Measurements from ENCODE around the gene ZNF107. TPM values are rescaled to one million over a fixed set of nuclear protein-coding genes. Genes with fewer than 3 reads are reported as not detected.

Gene ZNF107
- total RNA-seq, 1 donor from 2014 or later, result 10.3 TPM

- no peak overlapping the region for H3K27ac Mint-ChIP-seq (ENCODE audit: unreplicated experiment)
- no peaks in the 10 kb centered on the region for H3K4me1 Mint-ChIP-seq (ENCODE audit: low read depth, unreplicated experiment)
- no peaks in the 10 kb centered on the region for H3K27me3 Mint-ChIP-seq (ENCODE audit: unreplicated experiment)
- H3K9me3 Mint-ChIP-seq (ENCODE audit: unreplicated experiment), result no peaks in the 10 kb centered on the region
- H3K36me3 Mint-ChIP-seq (ENCODE audit: unreplicated experiment), result no peaks in the 10 kb centered on the region
- DNase-seq, result no peak
- no peak overlapping the region for H3K4me3 Mint-ChIP-seq (ENCODE audit: unreplicated experiment)
- no peak for TF ChIP-seq CTCF (IDR thresholded peaks at IDR 0.05; ENCODE audit: partially characterized antibody, unreplicated experiment)
Measured at GRCh38 chr7:64744680-64745079, 78.7 kb downstream of the ZNF107 start.

GRCh38 chr7:64747802-64748201 is 81.9 kb downstream of the ZNF107 start:
- H3K9me3 Mint-ChIP-seq (ENCODE audit: unreplicated experiment), result peaks cover 2% of the 10 kb centered on the region
- H3K4me3 Mint-ChIP-seq (ENCODE audit: unreplicated experiment), result no peak overlapping the region
- no peak overlapping the region for H3K27ac Mint-ChIP-seq (ENCODE audit: unreplicated experiment)
- no peak for DNase-seq
- no peaks in the 10 kb centered on the region for H3K27me3 Mint-ChIP-seq (ENCODE audit: unreplicated experiment)
- TF ChIP-seq CTCF (IDR thresholded peaks at IDR 0.05; ENCODE audit: partially characterized antibody, unreplicated experiment), result no peak
- H3K36me3 Mint-ChIP-seq (ENCODE audit: unreplicated experiment), result no peaks in the 10 kb centered on the region
- H3K4me1 Mint-ChIP-seq (ENCODE audit: low read depth, unreplicated experiment), result no peaks in the 10 kb centered on the region

- no peaks in the 10 kb centered on the region for H3K4me1 Mint-ChIP-seq (ENCODE audit: low read depth, unreplicated experiment)
- H3K27ac Mint-ChIP-seq (ENCODE audit: unreplicated experiment), result no peak overlapping the region
- no peak for DNase-seq
- no peaks in the 10 kb centered on the region for H3K36me3 Mint-ChIP-seq (ENCODE audit: unreplicated experiment)
- H3K27me3 Mint-ChIP-seq (ENCODE audit: unreplicated experiment), result no peaks in the 10 kb centered on the region
- no peak overlapping the region for H3K4me3 Mint-ChIP-seq (ENCODE audit: unreplicated experiment)
- peaks cover 2% of the 10 kb centered on the region for H3K9me3 Mint-ChIP-seq (ENCODE audit: unreplicated experiment)
- no peak for TF ChIP-seq CTCF (IDR thresholded peaks at IDR 0.05; ENCODE audit: partially characterized antibody, unreplicated experiment)
Measured at GRCh38 chr7:64753032-64753431, 87.1 kb downstream of the ZNF107 start.

GRCh38 chr7:64755865-64756264 is 89.9 kb downstream of the ZNF107 start:
- no peak for TF ChIP-seq CTCF (IDR thresholded peaks at IDR 0.05; ENCODE audit: partially characterized antibody, unreplicated experiment)
- no peaks in the 10 kb centered on the region for H3K36me3 Mint-ChIP-seq (ENCODE audit: unreplicated experiment)
- no peak for DNase-seq
- peaks cover 2% of the 10 kb centered on the region for H3K9me3 Mint-ChIP-seq (ENCODE audit: unreplicated experiment)
- no peaks in the 10 kb centered on the region for H3K4me1 Mint-ChIP-seq (ENCODE audit: low read depth, unreplicated experiment)
- H3K4me3 Mint-ChIP-seq (ENCODE audit: unreplicated experiment), result no peak overlapping the region
- no peaks in the 10 kb centered on the region for H3K27me3 Mint-ChIP-seq (ENCODE audit: unreplicated experiment)
- no peak overlapping the region for H3K27ac Mint-ChIP-seq (ENCODE audit: unreplicated experiment)

- H3K4me1 Mint-ChIP-seq (ENCODE audit: low read depth, unreplicated experiment), result no peaks in the 10 kb centered on the region
- no peak overlapping the region for H3K4me3 Mint-ChIP-seq (ENCODE audit: unreplicated experiment)
- H3K36me3 Mint-ChIP-seq (ENCODE audit: unreplicated experiment), result no peaks in the 10 kb centered on the region
- H3K27me3 Mint-ChIP-seq (ENCODE audit: unreplicated experiment), result no peaks in the 10 kb centered on the region
- H3K27ac Mint-ChIP-seq (ENCODE audit: unreplicated experiment), result no peak overlapping the region
- no peaks in the 10 kb centered on the region for H3K9me3 Mint-ChIP-seq (ENCODE audit: unreplicated experiment)
- DNase-seq, result no peak
- TF ChIP-seq CTCF (IDR thresholded peaks at IDR 0.05; ENCODE audit: partially characterized antibody, unreplicated experiment), result no peak
Measured at GRCh38 chr7:64758151-64758550, 92.2 kb downstream of the ZNF107 start.

Small RNA genes within 50 kb of the gene (microRNA-seq; reads per million reads assigned to microRNA genes)
- gene MIR6839 (ENCODE audit: unreplicated experiment), result 0.69 reads per million

Other genes with a start within 250 kb of the ZNF107 start
- 16.3 TPM for gene ZNF680, start 103.1 kb upstream of the ZNF107 start, total RNA-seq (ENCODE audit: unreplicated experiment)
- gene ZNF138, start 128.3 kb downstream of the ZNF107 start, total RNA-seq (ENCODE audit: unreplicated experiment), result 31.7 TPM
- 9.6 TPM for gene ZNF273, start 237.1 kb downstream of the ZNF107 start, total RNA-seq (ENCODE audit: unreplicated experiment)

All from glutamatergic neuron (in vitro differentiated cells).